Suprapubic skin (tissue), 4 donors: ENCODE data around the gene UBE2QL1.

ENCODE experiments used
- EP300 ChIP-seq: sonication (generic); formaldehyde crosslinking; IDR thresholded peaks from one replicate; pipeline ENCODE4 v1.6.1; 2017; ENCODE audit warnings: antibody characterized with exemption
- POLR2AphosphoS5 ChIP-seq, 3 donors: sonication (generic); formaldehyde crosslinking; IDR thresholded peaks; one replicate each; pipeline ENCODE4 v1.6.1; 2017; ENCODE audit warnings: antibody characterized with exemption in 3 of 3
- TF ChIP-seq, protein P1 (sequence below), 2 donors: fragments of 200-600 bp in 1 of 2; fragments of 450-650 bp in 1 of 2; sonication (generic) in 1 of 2; IDR thresholded peaks; one replicate each; pipeline ENCODE4 v1.5.1; 2016 to 2019; ENCODE audit warnings: antibody characterized with exemption in 2 of 2, mild to moderate bottlenecking in 1 of 2, moderate library complexity in 1 of 2

DNA sequence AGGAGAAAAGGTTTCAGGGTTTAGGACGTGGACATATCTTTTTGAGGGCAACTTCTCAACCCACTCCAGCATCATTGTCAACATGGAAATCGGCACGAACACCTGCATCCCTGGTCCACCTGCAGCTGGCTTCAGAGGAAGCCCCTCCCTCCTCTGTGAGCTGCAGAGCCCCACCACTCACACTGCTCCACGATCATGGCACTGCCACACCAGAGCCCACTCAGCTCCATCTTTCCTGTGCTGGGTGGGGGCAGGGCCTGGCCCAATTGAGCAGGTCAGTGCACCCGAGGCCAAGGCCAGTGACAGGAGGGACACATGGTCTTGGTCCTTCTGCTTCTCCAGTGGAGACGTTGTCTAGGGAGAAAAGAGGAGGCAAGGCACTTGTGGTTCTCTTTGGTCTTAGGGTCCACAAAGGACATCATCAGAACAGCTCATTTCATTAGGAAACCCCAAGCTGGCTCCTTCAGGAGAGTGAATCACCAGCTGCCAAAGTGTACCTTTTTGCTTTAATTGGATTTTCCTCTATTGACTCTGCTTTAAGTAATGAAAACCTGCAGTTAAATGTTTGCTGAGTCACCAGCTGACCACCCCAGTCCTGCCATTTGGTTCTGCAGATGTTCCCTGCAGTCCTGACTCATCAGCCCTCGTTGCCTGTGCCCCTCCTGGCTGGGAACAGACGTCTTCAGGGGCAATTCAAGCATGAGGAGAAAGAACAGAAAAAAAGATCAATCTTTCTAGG, 56.2 kb downstream of the UBE2QL1 start:
- TF ChIP-seq, protein P1, sequence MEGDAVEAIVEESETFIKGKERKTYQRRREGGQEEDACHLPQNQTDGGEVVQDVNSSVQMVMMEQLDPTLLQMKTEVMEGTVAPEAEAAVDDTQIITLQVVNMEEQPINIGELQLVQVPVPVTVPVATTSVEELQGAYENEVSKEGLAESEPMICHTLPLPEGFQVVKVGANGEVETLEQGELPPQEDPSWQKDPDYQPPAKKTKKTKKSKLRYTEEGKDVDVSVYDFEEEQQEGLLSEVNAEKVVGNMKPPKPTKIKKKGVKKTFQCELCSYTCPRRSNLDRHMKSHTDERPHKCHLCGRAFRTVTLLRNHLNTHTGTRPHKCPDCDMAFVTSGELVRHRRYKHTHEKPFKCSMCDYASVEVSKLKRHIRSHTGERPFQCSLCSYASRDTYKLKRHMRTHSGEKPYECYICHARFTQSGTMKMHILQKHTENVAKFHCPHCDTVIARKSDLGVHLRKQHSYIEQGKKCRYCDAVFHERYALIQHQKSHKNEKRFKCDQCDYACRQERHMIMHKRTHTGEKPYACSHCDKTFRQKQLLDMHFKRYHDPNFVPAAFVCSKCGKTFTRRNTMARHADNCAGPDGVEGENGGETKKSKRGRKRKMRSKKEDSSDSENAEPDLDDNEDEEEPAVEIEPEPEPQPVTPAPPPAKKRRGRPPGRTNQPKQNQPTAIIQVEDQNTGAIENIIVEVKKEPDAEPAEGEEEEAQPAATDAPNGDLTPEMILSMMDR (IDR thresholded peaks at IDR 0.05): no peak
- TF ChIP-seq EP300: no peak
- no peak for TF ChIP-seq POLR2AphosphoS5 (IDR thresholded peaks at IDR 0.05)
